GM12878 (cell line): ENCODE measurements around the gene OCA2.

Experiments used
- BACH1 ChIP-seq: fragments of 450-650 bp; IDR thresholded peaks from 2 replicates; pipeline ENCODE4 v1.6.1; 2017; ENCODE audit warnings: mild to moderate bottlenecking, borderline replicate concordance
- CBFB ChIP-seq: IDR thresholded peaks from 2 replicates; pipeline ENCODE4 v1.6.1; 2016; ENCODE audit warnings: antibody characterized with exemption, low read depth
- CREB1 ChIP-seq: IDR thresholded peaks from 2 replicates; pipeline ENCODE4 v1.6.1; 2012; ENCODE audit warnings: low read depth, mild to moderate bottlenecking, inconsistent platforms
- EGR1 ChIP-seq, 2 experiments: IDR thresholded peaks; 1 replicate in 1 of 2; 2 replicates in 1 of 2; pipeline ENCODE4 v1.6.1; 2011 to 2012; ENCODE audit warnings: low read depth in 2 of 2, low read length in 2 of 2, borderline replicate concordance in 1 of 2, mild to moderate bottlenecking in 1 of 2, moderate library complexity in 1 of 2
- EP300 ChIP-seq, 2 experiments: fragments of 150-350 bp in 1 of 2; IDR thresholded peaks; 2 replicates each; pipeline ENCODE4 v1.6.1; 2011 to 2012; ENCODE audit warnings: low read depth in 2 of 2, low read length in 2 of 2, borderline replicate concordance in 1 of 2, improper control_type of control experiment in 1 of 2, inconsistent platforms in 1 of 2; ENCODE audit not compliant: control insufficient read depth in 1 of 2
- ESRRA ChIP-seq: IDR thresholded peaks from 2 replicates; pipeline ENCODE4 v1.6.1; 2012; ENCODE audit warnings: mild to moderate bottlenecking, low read length, improper control_type of control experiment
- POLR2A ChIP-seq: IDR thresholded peaks from 2 replicates; pipeline ENCODE4 v1.6.1; 2011; ENCODE audit warnings: low read depth, mild to moderate bottlenecking, low read length
- SIX5 ChIP-seq: IDR thresholded peaks from 2 replicates; pipeline ENCODE4 v1.6.1; 2011; ENCODE audit warnings: mild to moderate bottlenecking, low read depth, low read length, moderate library complexity; ENCODE audit not compliant: severe bottlenecking
- SPI1 ChIP-seq: IDR thresholded peaks from 2 replicates; pipeline ENCODE4 v1.6.1; 2011; ENCODE audit warnings: low read depth, mild to moderate bottlenecking, low read length, moderate library complexity, borderline replicate concordance; ENCODE audit not compliant: insufficient read depth
- USF1 ChIP-seq: IDR thresholded peaks from 2 replicates; pipeline ENCODE4 v1.6.1; 2011; ENCODE audit warnings: borderline replicate concordance, low read depth, mild to moderate bottlenecking, moderate library complexity, mixed read lengths, low read length; ENCODE audit not compliant: insufficient read depth; ENCODE audit errors: extremely low read length
- TF ChIP-seq, protein P1 (sequence below), 3 experiments: IDR thresholded peaks in 2 of 3; conservative IDR thresholded peaks in 1 of 3; 2 replicates each; pipeline ENCODE4 v1.5.1; 2011; ENCODE audit warnings: low read depth in 3 of 3, low read length in 3 of 3, mild to moderate bottlenecking in 3 of 3, control low read depth in 2 of 3, moderate library complexity in 2 of 3, inconsistent platforms in 1 of 3, mixed read lengths in 1 of 3; ENCODE audit not compliant: control insufficient read depth in 2 of 3, insufficient read depth in 1 of 3; ENCODE audit errors: extremely low read depth in 1 of 3

DNA sequence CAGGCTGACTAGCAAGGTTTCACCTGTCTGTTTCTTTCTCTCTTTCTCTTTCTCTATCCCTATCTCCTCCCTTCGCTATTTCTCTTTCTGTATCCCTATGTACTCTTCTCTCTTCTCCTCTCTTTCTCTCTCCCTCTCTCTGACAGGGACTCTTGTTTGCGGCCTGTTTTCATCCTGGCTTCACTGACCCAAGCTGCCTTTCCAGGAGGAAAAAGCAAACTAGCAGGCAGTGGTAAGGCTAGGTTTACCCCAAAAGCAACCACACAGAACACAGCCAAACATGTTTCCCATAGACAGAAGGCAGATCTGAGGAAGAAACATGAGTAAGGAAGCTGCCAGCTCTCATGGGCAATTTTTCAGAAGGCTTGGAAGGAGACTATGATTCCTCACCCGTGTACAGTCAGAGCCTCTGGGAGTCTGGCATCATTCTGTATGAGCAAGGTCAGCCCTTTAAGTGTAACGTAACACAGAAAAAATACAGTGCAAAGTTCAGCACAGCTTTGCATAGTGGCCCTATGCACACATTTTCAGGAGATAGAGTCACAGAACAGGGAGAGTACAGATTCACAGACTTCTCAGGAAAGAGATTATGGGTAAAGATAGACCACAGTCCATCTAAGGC is 61.0 kb downstream of the OCA2 start:
- TF ChIP-seq SIX5: no peak
- no peak for TF ChIP-seq CREB1
- TF ChIP-seq, protein P1, sequence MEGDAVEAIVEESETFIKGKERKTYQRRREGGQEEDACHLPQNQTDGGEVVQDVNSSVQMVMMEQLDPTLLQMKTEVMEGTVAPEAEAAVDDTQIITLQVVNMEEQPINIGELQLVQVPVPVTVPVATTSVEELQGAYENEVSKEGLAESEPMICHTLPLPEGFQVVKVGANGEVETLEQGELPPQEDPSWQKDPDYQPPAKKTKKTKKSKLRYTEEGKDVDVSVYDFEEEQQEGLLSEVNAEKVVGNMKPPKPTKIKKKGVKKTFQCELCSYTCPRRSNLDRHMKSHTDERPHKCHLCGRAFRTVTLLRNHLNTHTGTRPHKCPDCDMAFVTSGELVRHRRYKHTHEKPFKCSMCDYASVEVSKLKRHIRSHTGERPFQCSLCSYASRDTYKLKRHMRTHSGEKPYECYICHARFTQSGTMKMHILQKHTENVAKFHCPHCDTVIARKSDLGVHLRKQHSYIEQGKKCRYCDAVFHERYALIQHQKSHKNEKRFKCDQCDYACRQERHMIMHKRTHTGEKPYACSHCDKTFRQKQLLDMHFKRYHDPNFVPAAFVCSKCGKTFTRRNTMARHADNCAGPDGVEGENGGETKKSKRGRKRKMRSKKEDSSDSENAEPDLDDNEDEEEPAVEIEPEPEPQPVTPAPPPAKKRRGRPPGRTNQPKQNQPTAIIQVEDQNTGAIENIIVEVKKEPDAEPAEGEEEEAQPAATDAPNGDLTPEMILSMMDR (IDR thresholded peaks at IDR 0.05 in 2 of 3, conservative IDR thresholded peaks at IDR 0.05 in 1 of 3; ENCODE audit: control insufficient read depth in 2 of 3, extremely low read depth in 1 of 3, insufficient read depth in 1 of 3, low read depth in 3 of 3, low read length in 3 of 3): no peak
- no peak for TF ChIP-seq SPI1
- no peak for TF ChIP-seq USF1
- no peak for TF ChIP-seq ESRRA
- TF ChIP-seq BACH1: no peak
- no peak for TF ChIP-seq EGR1 (IDR thresholded peaks at IDR 0.05; ENCODE audit: borderline replicate concordance in 1 of 2, low read depth in 2 of 2, low read length in 2 of 2)
- TF ChIP-seq EP300 (IDR thresholded peaks at IDR 0.05; ENCODE audit: borderline replicate concordance in 1 of 2, control insufficient read depth in 1 of 2, low read depth in 2 of 2, low read length in 2 of 2): no peak
- TF ChIP-seq CBFB: no peak
- TF ChIP-seq POLR2A: no peak
